Raji (cell line): Measurements from ENCODE around the gene TMPRSS2.

Experiments
- POLR2A ChIP-seq: IDR thresholded peaks from 2 replicates; pipeline ENCODE4 v1.6.1; 2011; ENCODE audit warnings: low read depth, low read length, control low read depth; ENCODE audit not compliant: insufficient read depth

TMPRSS2 gene

GRCh38 chr21:41451753-41452676 is 55.9 kb downstream of the TMPRSS2 start:
- no peak for TF ChIP-seq POLR2A

- TF ChIP-seq POLR2A = no peak
Measured at GRCh38 chr21:41449613-41450012, 58.3 kb downstream of the TMPRSS2 start.

GRCh38 chr21:41447356-41447755 is 60.6 kb downstream of the TMPRSS2 start:
- no peak for TF ChIP-seq POLR2A

- no peak for TF ChIP-seq POLR2A
Measured at GRCh38 chr21:41446586-41446985, 61.4 kb downstream of the TMPRSS2 start.

- no peak for TF ChIP-seq POLR2A
Measured at GRCh38 chr21:41445465-41445862, 62.5 kb downstream of the TMPRSS2 start.

GRCh38 chr21:41444703-41445464 is 63.1 kb downstream of the TMPRSS2 start:
- no peak for TF ChIP-seq POLR2A

GRCh38 chr21:41443562-41443961 is 64.4 kb downstream of the TMPRSS2 start:
- TF ChIP-seq POLR2A = no peak

GRCh38 chr21:41442481-41443186 is 65.3 kb downstream of the TMPRSS2 start:
- no peak for TF ChIP-seq POLR2A

- TF ChIP-seq POLR2A = no peak
Measured at GRCh38 chr21:41441546-41441945, 66.4 kb downstream of the TMPRSS2 start.

- no peak for TF ChIP-seq POLR2A
Measured at GRCh38 chr21:41439248-41439647, 68.7 kb downstream of the TMPRSS2 start.

GRCh38 chr21:41438425-41439113 is 69.4 kb downstream of the TMPRSS2 start:
- TF ChIP-seq POLR2A = no peak

GRCh38 chr21:41437729-41438128 is 70.2 kb downstream of the TMPRSS2 start:
- no peak for TF ChIP-seq POLR2A

- TF ChIP-seq POLR2A = no peak
Measured at GRCh38 chr21:41435706-41436105, 72.3 kb downstream of the TMPRSS2 start.

GRCh38 chr21:41433566-41433965 is 74.4 kb downstream of the TMPRSS2 start:
- TF ChIP-seq POLR2A = no peak

GRCh38 chr21:41432562-41433460 is 75.1 kb downstream of the TMPRSS2 start:
- no peak for TF ChIP-seq POLR2A
